ENCODE measurements around the gene TBC1D2B. TPM values are rescaled to one million over a fixed set of nuclear protein-coding genes. Genes with fewer than 3 reads are reported as not detected.

The TBC1D2B gene
- polyA plus RNA-seq, 3 donors = 5.9 to 53.3 (median 6.2) TPM

DNA sequence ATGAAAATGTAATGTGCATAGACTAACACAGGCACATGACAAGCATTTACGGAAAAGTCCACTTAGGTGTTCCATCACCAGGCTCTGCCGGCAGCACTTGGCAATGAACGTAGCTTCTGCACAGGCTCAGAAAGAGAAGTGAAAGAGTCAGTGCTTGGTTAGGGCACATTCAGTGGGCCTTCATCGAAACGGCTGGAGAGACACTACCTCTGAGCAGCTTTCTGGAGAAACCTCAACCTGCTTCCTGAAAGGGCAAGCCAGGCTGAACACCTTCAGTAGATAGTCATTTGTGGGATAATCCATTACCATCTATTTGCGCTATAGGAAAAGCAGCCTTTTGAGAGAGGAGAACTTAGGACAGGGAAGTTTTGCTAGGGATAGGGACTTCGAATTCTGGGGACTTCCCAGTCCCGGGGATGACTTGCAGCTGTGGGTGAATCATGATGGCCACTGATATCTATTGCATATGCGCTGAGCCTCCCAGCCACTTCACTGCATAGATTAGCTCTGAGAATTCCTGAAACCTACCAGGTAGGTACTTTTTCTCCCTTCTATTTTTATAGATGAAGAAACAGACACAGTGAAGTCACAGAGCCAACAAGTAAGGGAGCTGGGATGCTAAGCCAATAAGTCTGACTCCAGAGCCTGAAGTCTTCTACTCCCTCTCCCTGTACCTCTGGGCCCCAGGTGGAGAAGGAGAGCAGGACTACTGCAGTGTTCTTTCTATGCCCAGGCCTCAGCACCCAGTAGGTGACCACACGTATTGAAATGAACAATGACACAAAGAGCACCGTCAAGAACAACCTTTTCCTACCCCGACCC, 10.7 kb upstream of the TBC1D2B start:
- H3K27ac Mint-ChIP-seq = peak overlapping the region; percentile 88 to 96 (median 90)

DNA sequence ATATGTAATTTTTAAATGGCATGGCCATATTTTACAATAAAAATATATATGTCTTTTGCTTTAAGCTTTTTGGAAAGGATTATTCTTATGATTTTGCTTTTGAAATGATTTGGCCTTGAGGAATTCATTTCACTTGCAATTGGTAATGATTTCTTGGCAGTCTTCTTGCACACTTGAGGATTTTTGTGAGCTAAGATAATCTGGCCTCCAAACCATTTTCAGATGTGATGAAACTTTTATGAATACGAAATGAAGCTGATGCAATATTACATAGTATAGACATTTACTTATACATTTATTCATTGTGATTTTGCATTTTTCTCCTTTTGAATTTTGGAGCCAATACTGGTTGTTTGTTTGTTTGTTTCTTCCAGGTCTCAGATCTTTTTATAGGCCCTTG, 8.4 kb upstream of the TBC1D2B start:
- no peaks in the 10 kb centered on the region for H3K9me3 Mint-ChIP-seq
- no peak overlapping the region for H3K9ac ChIP-seq (ENCODE audit: insufficient read depth, low read length, poor library complexity, severe bottlenecking)
- H3K27me3 ChIP-seq (ENCODE audit: control insufficient read depth in 2 of 2, insufficient read depth in 2 of 2, low read length in 2 of 2) = no peaks in the 10 kb centered on the region
- TF ChIP-seq, protein P1, sequence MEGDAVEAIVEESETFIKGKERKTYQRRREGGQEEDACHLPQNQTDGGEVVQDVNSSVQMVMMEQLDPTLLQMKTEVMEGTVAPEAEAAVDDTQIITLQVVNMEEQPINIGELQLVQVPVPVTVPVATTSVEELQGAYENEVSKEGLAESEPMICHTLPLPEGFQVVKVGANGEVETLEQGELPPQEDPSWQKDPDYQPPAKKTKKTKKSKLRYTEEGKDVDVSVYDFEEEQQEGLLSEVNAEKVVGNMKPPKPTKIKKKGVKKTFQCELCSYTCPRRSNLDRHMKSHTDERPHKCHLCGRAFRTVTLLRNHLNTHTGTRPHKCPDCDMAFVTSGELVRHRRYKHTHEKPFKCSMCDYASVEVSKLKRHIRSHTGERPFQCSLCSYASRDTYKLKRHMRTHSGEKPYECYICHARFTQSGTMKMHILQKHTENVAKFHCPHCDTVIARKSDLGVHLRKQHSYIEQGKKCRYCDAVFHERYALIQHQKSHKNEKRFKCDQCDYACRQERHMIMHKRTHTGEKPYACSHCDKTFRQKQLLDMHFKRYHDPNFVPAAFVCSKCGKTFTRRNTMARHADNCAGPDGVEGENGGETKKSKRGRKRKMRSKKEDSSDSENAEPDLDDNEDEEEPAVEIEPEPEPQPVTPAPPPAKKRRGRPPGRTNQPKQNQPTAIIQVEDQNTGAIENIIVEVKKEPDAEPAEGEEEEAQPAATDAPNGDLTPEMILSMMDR (IDR thresholded peaks at IDR 0.05) = no peak
- no peak overlapping the region for H3K27ac ChIP-seq (ENCODE audit: low read depth in 1 of 2, low read length in 2 of 2)
- H3K4me3 Mint-ChIP-seq = no peak overlapping the region
- H3K4me3 ChIP-seq (replicated peaks in 1 of 3; ENCODE audit: low read depth in 2 of 3, low read length in 3 of 3) = no peak overlapping the region
- no peak overlapping the region for H3K4me2 ChIP-seq (replicated peaks; ENCODE audit: extremely low read depth, low read length, poor library complexity, severe bottlenecking)
- DNase-seq = no peak
- H3K36me3 ChIP-seq (replicated peaks in 1 of 2; ENCODE audit: control insufficient read depth in 1 of 2, insufficient read depth in 2 of 2, low read length in 2 of 2) = no peaks in the 10 kb centered on the region
- no peaks in the 10 kb centered on the region for H4K20me1 ChIP-seq (ENCODE audit: insufficient read depth, low read length)
- H3K36me3 Mint-ChIP-seq = peaks cover 0 to 2% of the 10 kb centered on the region in 2 donors
- no peak overlapping the region for H3K27ac Mint-ChIP-seq
- WGBS (ENCODE audit: insufficient coverage) = no CpG with 5 or more reads among the region's 1 CpG
- H3K27me3 Mint-ChIP-seq (ENCODE audit: low read depth in 3 of 3) = peaks cover 0 to 4% (median under 1%) of the 10 kb centered on the region in 3 donors
- intact Hi-C loops (cut with micrococcal nuclease) = no loop called here
- H2AFZ ChIP-seq (ENCODE audit: insufficient read depth, low read depth, low read length, poor library complexity, severe bottlenecking) = no peak overlapping the region
- H3K4me1 ChIP-seq (ENCODE audit: control insufficient read depth in 1 of 2, insufficient read depth in 2 of 2, low read length in 2 of 2) = peaks cover 49 to 69% of the 10 kb centered on the region in 2 donors
- peaks cover 54% of the 10 kb centered on the region for H3K4me1 Mint-ChIP-seq
- H3K9me3 ChIP-seq (replicated peaks in 1 of 2; ENCODE audit: control insufficient read depth in 1 of 2, insufficient read depth in 1 of 2, low read length in 2 of 2) = no peaks in the 10 kb centered on the region
- no peaks in the 10 kb centered on the region for H3K79me2 ChIP-seq (ENCODE audit: insufficient read depth, low read length)

More for the DNA sequence above, 10.7 kb upstream of the TBC1D2B start:
- peak overlapping the region; percentile 32 for H3K9ac ChIP-seq (ENCODE audit: insufficient read depth, low read length, poor library complexity, severe bottlenecking)
- H3K4me1 Mint-ChIP-seq = peaks cover 39% of the 10 kb centered on the region
- TF ChIP-seq, protein P1 (IDR thresholded peaks at IDR 0.05) = no peak
- peak overlapping the region in 1 of 3 experiments; percentile 17 for H3K4me3 ChIP-seq (replicated peaks in 1 of 3; ENCODE audit: low read depth in 2 of 3, low read length in 3 of 3)
- H3K27me3 Mint-ChIP-seq (ENCODE audit: low read depth in 3 of 3) = peaks cover 0 to 4% (median 3%) of the 10 kb centered on the region in 3 donors
- no peaks in the 10 kb centered on the region for H3K36me3 Mint-ChIP-seq
- no peaks in the 10 kb centered on the region for H3K36me3 ChIP-seq (replicated peaks in 1 of 2; ENCODE audit: control insufficient read depth in 1 of 2, insufficient read depth in 2 of 2, low read length in 2 of 2)
- H3K4me3 Mint-ChIP-seq = peak overlapping the region; percentile 57 to 77
- no peaks in the 10 kb centered on the region for H3K79me2 ChIP-seq (ENCODE audit: insufficient read depth, low read length)
- no peaks in the 10 kb centered on the region for H4K20me1 ChIP-seq (ENCODE audit: insufficient read depth, low read length)
- H3K9me3 ChIP-seq (replicated peaks in 1 of 2; ENCODE audit: control insufficient read depth in 1 of 2, insufficient read depth in 1 of 2, low read length in 2 of 2) = no peaks in the 10 kb centered on the region
- H3K4me2 ChIP-seq (replicated peaks; ENCODE audit: extremely low read depth, low read length, poor library complexity, severe bottlenecking) = peak overlapping the region; percentile 51
- peak; percentile 62 to 93 (median 71) for DNase-seq
- peak overlapping the region; percentile 43 to 81 for H3K27ac ChIP-seq (ENCODE audit: low read depth in 1 of 2, low read length in 2 of 2)
- no peaks in the 10 kb centered on the region for H3K27me3 ChIP-seq (ENCODE audit: control insufficient read depth in 2 of 2, insufficient read depth in 2 of 2, low read length in 2 of 2)
- WGBS (ENCODE audit: insufficient coverage) = 55% methylated on average over 6 of the region's 12 CpGs
- H2AFZ ChIP-seq (ENCODE audit: insufficient read depth, low read depth, low read length, poor library complexity, severe bottlenecking) = peak overlapping the region; percentile 23
- no peaks in the 10 kb centered on the region for H3K9me3 Mint-ChIP-seq
- peaks cover 33 to 49% of the 10 kb centered on the region in 2 donors for H3K4me1 ChIP-seq (ENCODE audit: control insufficient read depth in 1 of 2, insufficient read depth in 2 of 2, low read length in 2 of 2)
- intact Hi-C loops (cut with micrococcal nuclease) = no loop called here

Data from CD14-positive monocyte (primary cell).